ENCODE results near the gene EML5. TPM values are rescaled to one million over a fixed set of nuclear protein-coding genes. Genes with fewer than 3 reads are reported as not detected.

Gene EML5
- total and polyA plus RNA-seq, 2 experiments from 2014 or later, result 0.18 to 1.6 TPM

DNA sequence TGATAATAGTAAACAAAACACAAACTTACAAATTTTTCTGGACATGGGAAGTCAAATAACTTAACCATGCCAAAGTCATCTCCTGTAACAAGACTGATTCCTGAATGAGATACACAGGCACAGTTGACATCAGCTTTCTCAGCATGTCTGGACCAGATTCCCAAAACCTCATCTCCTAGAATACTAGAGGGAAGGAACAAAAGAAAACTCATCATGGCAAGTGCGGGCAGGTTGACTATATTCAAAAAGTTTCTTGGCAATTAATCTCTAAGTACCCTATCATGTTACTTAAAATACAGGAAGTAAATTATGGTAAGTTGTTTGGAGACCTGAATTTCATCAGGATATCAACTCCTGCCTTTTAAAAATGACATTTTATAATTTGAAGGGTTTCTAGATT is 176.1 kb downstream of the EML5 start:
- H3K27me3 ChIP-seq (ENCODE audit: insufficient read depth), result no peaks in the 10 kb centered on the region
- no peak overlapping the region for H3K27ac ChIP-seq (ENCODE audit: low read depth)
- no peak overlapping the region for H3K4me2 ChIP-seq
- no peaks in the 10 kb centered on the region for H4K20me1 ChIP-seq (replicated peaks; ENCODE audit: insufficient read depth)
- no peaks in the 10 kb centered on the region for H3K36me3 ChIP-seq (ENCODE audit: insufficient read depth)
- DNase-seq (ENCODE audit: low spot score), result no peak
- no peaks in the 10 kb centered on the region for H3K9me3 Mint-ChIP-seq
- peaks cover 13% of the 10 kb centered on the region for H3K4me1 ChIP-seq (ENCODE audit: insufficient read depth)
- H3K9me2 ChIP-seq (ENCODE audit: insufficient read depth), result no peaks in the 10 kb centered on the region
- H3F3A ChIP-seq (replicated peaks; ENCODE audit: low read depth), result no peaks in the 10 kb centered on the region
- H2AFZ ChIP-seq, result no peak overlapping the region
- H3K4me1 Mint-ChIP-seq, result peaks cover 21% of the 10 kb centered on the region
- H3K27me3 Mint-ChIP-seq (ENCODE audit: insufficient read depth, low read depth, poor library complexity), result no peaks in the 10 kb centered on the region
- H3K79me2 ChIP-seq (replicated peaks; ENCODE audit: insufficient read depth), result no peaks in the 10 kb centered on the region
- no peak for TF ChIP-seq ZNF114 (CRISPR knock-in tag; IDR thresholded peaks at IDR 0.05)
- no peak for TF ChIP-seq ZNF331 (CRISPR knock-in tag; IDR thresholded peaks at IDR 0.05; ENCODE audit: low read depth)
- no peak for TF ChIP-seq EZH2 (IDR thresholded peaks at IDR 0.05; ENCODE audit: low read depth, unreplicated experiment)
- no peak for TF ChIP-seq REST (IDR thresholded peaks at IDR 0.05; ENCODE audit: unreplicated experiment)
- no peak overlapping the region for H3K4me3 ChIP-seq
- no peak overlapping the region for H3K4me3 Mint-ChIP-seq
- H3K36me3 Mint-ChIP-seq (ENCODE audit: low read depth), result peaks cover 16% of the 10 kb centered on the region
- H3K27ac Mint-ChIP-seq, result no peak overlapping the region
- no peak for ATAC-seq

- no peaks in the 10 kb centered on the region for H3K27me3 Mint-ChIP-seq (ENCODE audit: insufficient read depth, low read depth, poor library complexity)
- no peak for TF ChIP-seq EZH2 (IDR thresholded peaks at IDR 0.05; ENCODE audit: low read depth, unreplicated experiment)
- Histone ChIP-seq H3K4me3 (no peak overlapping the region), H3K4me2 (no peak overlapping the region), H3K9me2 (ENCODE audit: insufficient read depth) (no peaks in the 10 kb centered on the region), H3K4me1 (ENCODE audit: insufficient read depth) (peaks cover 13% of the 10 kb centered on the region), H3F3A (replicated peaks; ENCODE audit: low read depth) (no peaks in the 10 kb centered on the region), H2AFZ (no peak overlapping the region), H3K36me3 (ENCODE audit: insufficient read depth) (peaks cover 9% of the 10 kb centered on the region; the same call in 1 of the 2 replicates), H3K27me3 (ENCODE audit: insufficient read depth) (no peaks in the 10 kb centered on the region), H3K79me2 (replicated peaks; ENCODE audit: insufficient read depth) (no peaks in the 10 kb centered on the region), H3K27ac (ENCODE audit: low read depth) (no peak overlapping the region), H4K20me1 (replicated peaks; ENCODE audit: insufficient read depth) (no peaks in the 10 kb centered on the region)
- peaks cover 14% of the 10 kb centered on the region for H3K4me1 Mint-ChIP-seq
- H3K36me3 Mint-ChIP-seq (ENCODE audit: low read depth), result peaks cover 39% of the 10 kb centered on the region
- DNase-seq (ENCODE audit: low spot score) (no peak), ATAC-seq (no peak)
- no peak overlapping the region for H3K4me3 Mint-ChIP-seq
- no peaks in the 10 kb centered on the region for H3K9me3 Mint-ChIP-seq
- H3K27ac Mint-ChIP-seq, result no peak overlapping the region
Measured at GRCh38 chr14:88614218-88614907, 178.4 kb downstream of the EML5 start.

GRCh38 chr14:88613552-88614010 is 179.2 kb downstream of the EML5 start:
- H3K79me2 ChIP-seq (replicated peaks; ENCODE audit: insufficient read depth), result no peaks in the 10 kb centered on the region
- peaks cover 8% of the 10 kb centered on the region for H3K4me1 ChIP-seq (ENCODE audit: insufficient read depth)
- H4K20me1 ChIP-seq (replicated peaks; ENCODE audit: insufficient read depth), result no peaks in the 10 kb centered on the region
- peaks cover 14% of the 10 kb centered on the region for H3K36me3 ChIP-seq (ENCODE audit: insufficient read depth)
- no peaks in the 10 kb centered on the region for H3K27me3 Mint-ChIP-seq (ENCODE audit: insufficient read depth, low read depth, poor library complexity)
- H3K27ac Mint-ChIP-seq, result no peak overlapping the region
- H3K27me3 ChIP-seq (ENCODE audit: insufficient read depth), result no peaks in the 10 kb centered on the region
- no peaks in the 10 kb centered on the region for H3F3A ChIP-seq (replicated peaks; ENCODE audit: low read depth)
- no peaks in the 10 kb centered on the region for H3K9me3 Mint-ChIP-seq
- ATAC-seq, result no peak
- no peak overlapping the region for H3K4me3 Mint-ChIP-seq
- no peak overlapping the region for H3K4me3 ChIP-seq
- no peak overlapping the region for H3K4me2 ChIP-seq
- no peak overlapping the region for H2AFZ ChIP-seq
- H3K9me2 ChIP-seq (ENCODE audit: insufficient read depth), result no peaks in the 10 kb centered on the region
- H3K36me3 Mint-ChIP-seq (ENCODE audit: low read depth), result peaks cover 47% of the 10 kb centered on the region
- no peak for DNase-seq (ENCODE audit: low spot score)
- no peak overlapping the region for H3K27ac ChIP-seq (ENCODE audit: low read depth)
- peaks cover 13% of the 10 kb centered on the region for H3K4me1 Mint-ChIP-seq
- TF ChIP-seq NANOG (IDR thresholded peaks at IDR 0.05; ENCODE audit: borderline replicate concordance) (no peak), REST (IDR thresholded peaks at IDR 0.05; ENCODE audit: unreplicated experiment) (no peak), JUNB (IDR thresholded peaks at IDR 0.05; ENCODE audit: unreplicated experiment) (no peak)
- TF ChIP-seq, protein P1, sequence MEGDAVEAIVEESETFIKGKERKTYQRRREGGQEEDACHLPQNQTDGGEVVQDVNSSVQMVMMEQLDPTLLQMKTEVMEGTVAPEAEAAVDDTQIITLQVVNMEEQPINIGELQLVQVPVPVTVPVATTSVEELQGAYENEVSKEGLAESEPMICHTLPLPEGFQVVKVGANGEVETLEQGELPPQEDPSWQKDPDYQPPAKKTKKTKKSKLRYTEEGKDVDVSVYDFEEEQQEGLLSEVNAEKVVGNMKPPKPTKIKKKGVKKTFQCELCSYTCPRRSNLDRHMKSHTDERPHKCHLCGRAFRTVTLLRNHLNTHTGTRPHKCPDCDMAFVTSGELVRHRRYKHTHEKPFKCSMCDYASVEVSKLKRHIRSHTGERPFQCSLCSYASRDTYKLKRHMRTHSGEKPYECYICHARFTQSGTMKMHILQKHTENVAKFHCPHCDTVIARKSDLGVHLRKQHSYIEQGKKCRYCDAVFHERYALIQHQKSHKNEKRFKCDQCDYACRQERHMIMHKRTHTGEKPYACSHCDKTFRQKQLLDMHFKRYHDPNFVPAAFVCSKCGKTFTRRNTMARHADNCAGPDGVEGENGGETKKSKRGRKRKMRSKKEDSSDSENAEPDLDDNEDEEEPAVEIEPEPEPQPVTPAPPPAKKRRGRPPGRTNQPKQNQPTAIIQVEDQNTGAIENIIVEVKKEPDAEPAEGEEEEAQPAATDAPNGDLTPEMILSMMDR (conservative IDR thresholded peaks at IDR 0.05; ENCODE audit: low read depth in 2 of 2), result no peak
- TF ChIP-seq, protein P2, sequence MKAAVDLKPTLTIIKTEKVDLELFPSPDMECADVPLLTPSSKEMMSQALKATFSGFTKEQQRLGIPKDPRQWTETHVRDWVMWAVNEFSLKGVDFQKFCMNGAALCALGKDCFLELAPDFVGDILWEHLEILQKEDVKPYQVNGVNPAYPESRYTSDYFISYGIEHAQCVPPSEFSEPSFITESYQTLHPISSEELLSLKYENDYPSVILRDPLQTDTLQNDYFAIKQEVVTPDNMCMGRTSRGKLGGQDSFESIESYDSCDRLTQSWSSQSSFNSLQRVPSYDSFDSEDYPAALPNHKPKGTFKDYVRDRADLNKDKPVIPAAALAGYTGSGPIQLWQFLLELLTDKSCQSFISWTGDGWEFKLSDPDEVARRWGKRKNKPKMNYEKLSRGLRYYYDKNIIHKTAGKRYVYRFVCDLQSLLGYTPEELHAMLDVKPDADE (IDR thresholded peaks at IDR 0.05), result no peak

Measured in GM23338 (cell line).